WERI-Rb-1 (cell line): Measurements from ENCODE around the gene C2CD4D.
"Not testable (repeated sequence)": the region's sequence is repeated elsewhere in the genome, so short reads cannot be mapped to it uniquely, and the experiment has no call there.

Source experiments
- DNase-seq: peaks from one replicate; pipeline ENCODE4 v3.0.0-alpha.2; 2020
- H3K27ac ChIP-seq: fragments of 250-450 bp; sonication (Bioruptor Pico); 2 replicates; pipeline ENCODE4 v1.5.1; 2020; ENCODE audit warnings: mild to moderate bottlenecking, moderate library complexity
- H3K27me3 ChIP-seq: fragments of 250-450 bp; sonication (Bioruptor Pico); 2 replicates; pipeline ENCODE4 v1.5.1; 2021; ENCODE audit warnings: mild to moderate bottlenecking, low read depth, moderate library complexity; ENCODE audit not compliant: insufficient read depth, severe bottlenecking
- H3K36me3 ChIP-seq: fragments of 250-450 bp; sonication (Bioruptor Pico); 2 replicates; pipeline ENCODE4 v1.5.1; 2020; ENCODE audit warnings: mild to moderate bottlenecking, moderate library complexity
- H3K4me3 ChIP-seq: 2 replicates; pipeline ENCODE4 v1.5.1; 2011; ENCODE audit warnings: low read depth, mild to moderate bottlenecking, control low read depth, low read length
- H3K9me3 ChIP-seq: fragments of 250-450 bp; sonication (Bioruptor Pico); 2 replicates; pipeline ENCODE4 v1.5.1; 2021; ENCODE audit warnings: mild to moderate bottlenecking, moderate library complexity; ENCODE audit not compliant: severe bottlenecking
- TF ChIP-seq, protein P1 (sequence below): IDR thresholded peaks from 2 replicates; pipeline ENCODE4 v1.5.1; 2011; ENCODE audit warnings: low read depth, mild to moderate bottlenecking, control low read depth, inconsistent platforms, low read length

C2CD4D gene

DNA sequence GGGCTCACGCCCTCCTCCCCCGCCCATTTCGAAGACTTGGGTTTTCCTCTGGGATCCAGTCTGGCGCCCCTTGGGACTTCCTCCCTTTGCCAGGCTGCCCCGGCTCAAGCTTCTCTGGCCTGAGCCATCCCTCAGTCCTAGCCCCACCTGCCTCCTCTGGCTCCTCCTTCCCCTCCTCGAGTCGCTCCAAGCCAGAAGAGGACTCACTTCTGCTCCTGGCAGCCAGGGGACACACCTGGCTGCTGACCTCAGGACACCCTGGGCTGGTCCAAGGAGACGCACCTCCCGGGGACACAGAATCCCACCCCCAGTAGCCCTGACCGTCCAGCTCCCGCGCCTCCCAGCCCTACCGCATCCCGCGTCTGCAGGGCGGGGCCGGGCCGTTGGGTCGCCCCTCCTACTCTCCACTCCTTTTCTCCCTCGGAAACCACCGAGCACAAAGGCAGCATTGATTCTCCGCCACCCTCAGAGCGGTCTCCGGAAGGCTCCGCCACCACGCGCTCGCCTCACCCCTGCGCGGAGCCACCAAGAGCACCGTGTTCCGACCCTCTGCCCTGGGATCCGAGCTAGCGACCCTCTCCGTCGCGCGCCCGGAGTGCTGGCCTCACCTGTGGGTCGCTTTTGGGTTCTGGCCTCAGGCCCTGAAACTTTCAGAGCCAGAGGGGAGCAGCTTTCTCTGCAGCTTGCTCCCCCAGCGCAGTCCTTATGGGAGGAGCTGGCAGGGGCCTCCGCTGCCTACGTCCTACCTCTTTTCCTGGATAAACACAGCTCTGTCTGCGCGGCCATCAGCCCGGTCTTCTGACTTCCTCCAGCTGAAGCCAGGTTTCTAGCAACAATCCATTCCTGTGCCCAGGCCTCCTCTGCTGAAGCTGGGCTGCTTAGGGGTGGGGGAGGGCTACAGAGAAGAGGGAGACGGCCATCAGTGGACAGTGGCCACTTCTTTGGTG lies at the start of gene C2CD4D:
TSS of gene C2CD4D (minus strand) at position 364 of the 947 bp plus-strand sequence. CDS start 831 bp downstream, outside the sequence.
- no peak within 1 kb of the TSS for H3K4me3 ChIP-seq
- H3K27me3 ChIP-seq = no peaks in the 10 kb centered on the region
- H3K27ac ChIP-seq = no peak within 1 kb of the TSS
- H3K36me3 ChIP-seq = no peaks in the 10 kb centered on the region
- TF ChIP-seq, protein P1, sequence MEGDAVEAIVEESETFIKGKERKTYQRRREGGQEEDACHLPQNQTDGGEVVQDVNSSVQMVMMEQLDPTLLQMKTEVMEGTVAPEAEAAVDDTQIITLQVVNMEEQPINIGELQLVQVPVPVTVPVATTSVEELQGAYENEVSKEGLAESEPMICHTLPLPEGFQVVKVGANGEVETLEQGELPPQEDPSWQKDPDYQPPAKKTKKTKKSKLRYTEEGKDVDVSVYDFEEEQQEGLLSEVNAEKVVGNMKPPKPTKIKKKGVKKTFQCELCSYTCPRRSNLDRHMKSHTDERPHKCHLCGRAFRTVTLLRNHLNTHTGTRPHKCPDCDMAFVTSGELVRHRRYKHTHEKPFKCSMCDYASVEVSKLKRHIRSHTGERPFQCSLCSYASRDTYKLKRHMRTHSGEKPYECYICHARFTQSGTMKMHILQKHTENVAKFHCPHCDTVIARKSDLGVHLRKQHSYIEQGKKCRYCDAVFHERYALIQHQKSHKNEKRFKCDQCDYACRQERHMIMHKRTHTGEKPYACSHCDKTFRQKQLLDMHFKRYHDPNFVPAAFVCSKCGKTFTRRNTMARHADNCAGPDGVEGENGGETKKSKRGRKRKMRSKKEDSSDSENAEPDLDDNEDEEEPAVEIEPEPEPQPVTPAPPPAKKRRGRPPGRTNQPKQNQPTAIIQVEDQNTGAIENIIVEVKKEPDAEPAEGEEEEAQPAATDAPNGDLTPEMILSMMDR = 0 out of 2 replicates have a peak, but pooled peaks have one; percentile 1
- H3K9me3 ChIP-seq = no peaks in the 10 kb centered on the region
- no peak for DNase-seq

DNA sequence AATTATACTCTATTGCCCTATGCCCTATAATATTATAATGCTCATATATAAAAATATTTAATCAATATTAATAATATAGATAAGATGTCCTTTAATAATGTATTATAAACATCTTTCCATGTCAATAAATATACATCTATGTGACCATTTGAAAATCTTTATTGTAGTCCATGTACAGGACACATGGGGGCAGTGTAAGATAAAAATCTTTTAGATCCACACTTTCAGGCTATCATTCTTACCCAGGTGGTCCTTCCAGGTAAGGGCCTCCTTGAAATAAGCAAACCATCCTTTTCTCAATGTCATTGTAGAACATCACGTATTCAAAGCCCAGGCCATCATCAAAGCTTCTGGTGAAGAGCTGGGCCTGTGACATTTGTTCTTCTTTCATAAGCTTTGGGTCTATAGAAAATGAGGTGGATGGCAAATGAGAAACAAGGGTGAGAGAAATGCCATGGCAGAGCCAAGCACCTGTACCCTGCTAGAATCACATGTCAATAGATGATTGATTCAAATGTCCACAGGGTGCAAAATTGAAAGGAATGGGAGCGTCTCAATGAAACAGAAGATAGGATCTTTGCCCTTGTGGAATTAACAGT lies 49.5 kb upstream of the C2CD4D start:
- H3K9me3 ChIP-seq = peaks cover 5% of the 10 kb centered on the region
- H3K36me3 ChIP-seq = no peaks in the 10 kb centered on the region
- TF ChIP-seq, protein P1 = peak; percentile 43; the same call in 1 of the 2 replicates
- H3K27me3 ChIP-seq = no peaks in the 10 kb centered on the region
- H3K4me3 ChIP-seq = no peak overlapping the region
- no peak overlapping the region for H3K27ac ChIP-seq
- no peak for DNase-seq

DNA sequence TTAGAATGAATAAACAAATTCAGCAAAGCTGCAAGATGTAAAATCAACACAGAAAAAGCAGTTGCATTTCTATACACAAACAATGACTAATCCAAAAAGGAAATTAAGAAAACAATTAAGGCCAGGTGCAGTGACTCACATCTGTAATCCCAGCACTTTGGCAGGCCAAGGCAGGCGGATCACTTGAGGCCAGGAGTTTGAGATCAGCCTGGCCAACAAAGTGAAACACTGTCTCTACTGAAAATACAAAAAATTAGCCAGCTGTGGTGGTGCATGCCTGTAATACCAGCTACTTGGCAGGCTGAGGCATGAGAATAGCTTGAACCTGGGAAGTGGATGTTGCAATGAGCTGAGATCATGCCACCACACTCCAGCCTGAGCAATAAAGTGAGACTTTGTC lies 47.4 kb upstream of the C2CD4D start:
- no peaks in the 10 kb centered on the region for H3K27me3 ChIP-seq
- TF ChIP-seq, protein P1 = no peak
- no peak overlapping the region for H3K27ac ChIP-seq
- no peak for DNase-seq
- no peak overlapping the region for H3K4me3 ChIP-seq
- H3K9me3 ChIP-seq = peaks cover 5% of the 10 kb centered on the region
- no peaks in the 10 kb centered on the region for H3K36me3 ChIP-seq

DNA sequence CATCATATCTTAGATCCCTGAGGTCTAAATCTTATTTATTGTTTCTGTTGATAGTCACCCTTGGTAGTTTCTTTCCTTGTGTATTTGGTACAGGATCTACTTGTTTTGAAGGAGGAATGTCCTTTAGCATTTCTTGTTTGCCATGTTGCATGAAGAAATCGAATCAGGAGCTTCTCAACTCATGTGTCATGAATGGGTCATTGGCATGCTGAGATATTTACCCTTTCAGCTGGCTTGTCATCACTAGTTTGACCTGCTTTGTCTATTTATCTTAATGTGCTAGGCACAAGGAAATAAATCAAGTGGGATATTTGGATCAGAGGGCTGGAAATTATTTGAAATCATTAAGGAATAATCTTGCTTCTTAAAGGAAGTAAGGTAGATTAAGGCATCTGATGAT lies 45.9 kb upstream of the C2CD4D start:
- DNase-seq = no peak
- H3K27ac ChIP-seq = no peak overlapping the region
- TF ChIP-seq, protein P1 = no peak
- H3K27me3 ChIP-seq = no peaks in the 10 kb centered on the region
- no peaks in the 10 kb centered on the region for H3K36me3 ChIP-seq
- H3K4me3 ChIP-seq = no peak overlapping the region
- peaks cover 5% of the 10 kb centered on the region for H3K9me3 ChIP-seq

DNA sequence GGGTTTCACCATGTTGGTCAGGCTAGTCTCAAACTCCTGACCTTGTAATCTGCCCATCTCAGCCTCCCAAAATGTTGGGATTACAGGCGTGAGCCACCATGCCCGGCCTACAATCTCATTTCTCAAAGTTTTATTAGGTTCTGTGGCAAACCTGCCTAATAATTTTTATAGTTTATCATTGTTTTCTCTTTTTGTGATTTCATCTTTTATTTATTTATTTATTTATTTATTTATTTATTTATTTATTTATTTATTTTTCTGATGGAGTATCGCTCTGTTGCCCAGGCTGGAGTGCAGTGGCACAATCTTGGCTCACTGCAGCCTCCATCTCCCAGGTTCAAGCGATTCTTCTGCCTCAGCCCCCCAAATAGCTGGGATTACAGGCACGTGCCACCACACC lies 45.3 kb upstream of the C2CD4D start:
- not testable (repeated sequence) for H3K36me3 ChIP-seq, H3K27me3 ChIP-seq, DNase-seq

DNA sequence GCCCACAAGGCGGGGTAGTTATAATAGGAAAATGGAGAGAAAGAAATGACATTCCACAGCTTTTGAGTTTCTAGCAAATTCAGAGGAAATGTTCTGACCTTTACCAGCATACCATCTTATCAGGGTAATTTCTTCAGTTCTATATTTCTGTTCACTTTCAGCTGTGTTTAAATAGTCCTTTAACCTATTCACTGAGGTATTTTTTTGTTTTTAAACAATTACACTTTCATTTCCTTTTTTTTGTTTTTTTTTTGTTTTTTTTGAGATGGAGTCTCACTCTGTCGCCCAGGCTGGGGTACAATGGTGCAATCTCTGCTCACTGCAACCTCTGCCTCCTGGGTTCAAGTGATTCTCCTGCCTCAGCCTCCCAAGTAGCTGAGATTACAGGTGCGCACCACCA lies 44.8 kb upstream of the C2CD4D start:
- H3K4me3 ChIP-seq, H3K36me3 ChIP-seq, H3K27me3 ChIP-seq, DNase-seq, H3K9me3 ChIP-seq, H3K27ac ChIP-seq: not testable (repeated sequence)

More for the DNA sequence above, 45.3 kb upstream of the C2CD4D start:
- H3K4me3 ChIP-seq, H3K27ac ChIP-seq, H3K9me3 ChIP-seq: not testable (repeated sequence)

DNA sequence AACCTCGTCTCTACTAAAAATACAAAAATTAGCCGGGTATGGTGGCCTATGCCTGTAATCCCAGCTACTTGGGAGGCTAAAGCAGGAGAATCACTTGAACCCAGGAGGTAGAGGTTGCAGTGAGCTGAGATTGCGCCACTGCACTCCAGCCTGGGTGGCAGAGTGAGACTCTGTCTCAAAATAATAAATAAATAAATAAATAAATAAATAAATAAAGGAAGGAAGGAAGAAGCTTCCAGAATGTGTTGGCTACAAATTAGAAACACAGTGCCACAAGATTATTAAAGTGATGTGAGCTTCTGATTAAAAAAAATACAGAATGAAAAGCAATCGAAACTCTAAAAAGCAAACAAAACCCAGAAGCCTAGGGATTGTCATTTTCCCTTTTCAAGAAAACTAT lies 44.3 kb upstream of the C2CD4D start:
- H3K4me3 ChIP-seq, H3K27ac ChIP-seq, H3K36me3 ChIP-seq, H3K9me3 ChIP-seq, DNase-seq, H3K27me3 ChIP-seq: not testable (repeated sequence)

DNA sequence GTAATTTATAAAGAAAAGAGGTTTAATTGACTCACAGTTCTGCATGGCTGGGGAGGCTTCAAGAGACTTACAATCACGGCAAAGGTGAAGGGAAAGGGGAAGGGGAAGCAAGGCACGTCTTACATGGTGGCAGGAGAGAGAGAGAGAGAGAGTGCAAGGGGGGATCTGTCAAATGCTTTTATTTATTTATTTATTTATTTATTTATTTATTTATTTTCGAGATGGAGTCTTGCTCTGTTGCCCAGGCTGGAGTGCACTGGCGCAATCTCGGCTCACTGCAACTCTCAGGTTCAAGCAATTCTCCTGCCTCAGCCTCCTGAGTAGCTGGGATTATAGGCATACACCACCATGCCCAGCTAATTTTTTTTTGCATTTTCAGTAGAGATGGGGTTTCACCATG lies 43.3 kb upstream of the C2CD4D start:
- H3K36me3 ChIP-seq, H3K4me3 ChIP-seq, DNase-seq, H3K9me3 ChIP-seq, H3K27me3 ChIP-seq, H3K27ac ChIP-seq: not testable (repeated sequence)
